GM18868 (cell line): Measurements from ENCODE around the gene RGS7.

ENCODE experiments used
- ATAC-seq: cut with Tn5 transposase; IDR thresholded peaks from one replicate; pipeline ENCODE4 v1.9.1; 2021; ENCODE audit warnings: mild to moderate bottlenecking, moderate library complexity; ENCODE audit not compliant: unreplicated experiment

The RGS7 gene

GRCh38 chr1:240869071-240869470 lies 487.9 kb downstream of the RGS7 start:
- no peak for ATAC-seq

DNA sequence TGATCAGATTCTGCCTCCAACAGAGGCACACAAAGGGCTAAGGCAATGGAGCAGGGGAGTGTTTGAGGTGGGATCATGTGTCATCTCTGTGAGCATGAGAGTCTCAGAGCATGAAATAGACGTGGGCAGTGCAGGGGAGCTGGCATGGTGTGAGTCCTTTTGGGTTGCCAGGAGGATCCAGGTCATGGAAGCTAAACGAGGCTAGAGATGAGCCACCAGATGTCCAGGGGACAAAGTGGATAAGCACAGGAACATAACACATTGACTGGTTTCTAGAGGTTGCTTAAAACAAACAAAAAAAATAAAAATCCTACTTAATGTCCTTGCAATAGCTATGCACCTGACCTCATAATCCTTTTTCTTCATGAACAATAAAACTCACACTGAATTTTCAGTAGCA lies 490.3 kb downstream of the RGS7 start:
- ATAC-seq: no peak

- ATAC-seq: no peak
These were observed 497.0 kb downstream of the RGS7 start for GRCh38 chr1:240860023-240860422.

DNA sequence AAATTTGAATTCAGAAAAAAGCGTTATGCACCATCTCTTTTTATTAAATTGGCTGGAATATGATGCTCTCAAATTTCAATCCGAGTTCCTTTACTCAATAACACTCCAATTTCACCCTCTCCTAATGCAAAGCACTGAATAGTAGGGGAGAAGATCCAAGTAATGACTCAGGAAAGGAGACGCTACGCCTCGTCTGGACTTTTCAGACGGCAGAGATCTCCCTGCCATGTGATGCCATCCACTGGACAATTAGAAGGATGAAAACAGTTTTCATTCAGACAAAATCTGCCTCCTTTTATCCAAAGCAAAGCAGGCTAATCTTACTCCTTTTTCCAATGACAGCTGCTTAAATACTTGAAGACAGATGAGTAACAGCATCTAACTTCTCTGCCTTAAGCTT lies 502.6 kb downstream of the RGS7 start:
- no peak for ATAC-seq

DNA sequence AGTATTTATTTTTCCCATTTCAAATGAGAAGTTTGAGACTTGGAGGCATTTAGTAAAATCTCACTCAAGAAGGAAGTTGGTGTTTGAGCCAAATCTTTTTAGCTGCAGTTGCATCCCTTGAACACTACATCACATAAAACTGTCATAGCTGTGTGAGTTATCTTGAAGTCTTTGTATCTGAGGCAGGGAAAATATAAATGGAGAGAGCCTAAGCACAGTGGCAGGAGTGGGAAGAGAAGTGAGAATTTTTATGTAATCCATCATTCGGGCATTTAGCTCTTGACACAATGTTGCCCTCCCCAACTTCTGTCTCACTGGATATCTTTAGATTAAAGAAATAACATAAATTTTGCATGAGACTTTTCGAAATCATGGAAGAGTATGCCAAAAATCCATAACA lies 509.7 kb downstream of the RGS7 start:
- ATAC-seq: no peak

DNA sequence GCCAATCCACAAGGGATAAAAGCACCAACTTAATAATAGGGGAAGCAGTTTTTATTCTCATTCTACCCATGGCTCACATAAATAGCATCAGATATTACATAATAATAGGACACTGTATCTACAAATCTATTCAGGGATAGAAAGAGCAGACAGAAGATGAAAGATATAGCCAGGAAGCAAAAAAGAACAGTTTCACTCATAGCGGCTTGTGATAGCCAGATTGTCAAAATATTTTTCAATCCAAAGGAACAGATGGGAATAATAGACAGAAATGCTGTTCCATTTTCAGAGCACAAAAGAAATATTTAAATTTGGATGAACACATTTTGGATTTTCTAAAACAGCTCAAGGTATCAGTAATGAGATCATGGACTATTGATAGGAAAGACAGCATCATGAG lies 512.5 kb downstream of the RGS7 start:
- ATAC-seq: no peak

DNA sequence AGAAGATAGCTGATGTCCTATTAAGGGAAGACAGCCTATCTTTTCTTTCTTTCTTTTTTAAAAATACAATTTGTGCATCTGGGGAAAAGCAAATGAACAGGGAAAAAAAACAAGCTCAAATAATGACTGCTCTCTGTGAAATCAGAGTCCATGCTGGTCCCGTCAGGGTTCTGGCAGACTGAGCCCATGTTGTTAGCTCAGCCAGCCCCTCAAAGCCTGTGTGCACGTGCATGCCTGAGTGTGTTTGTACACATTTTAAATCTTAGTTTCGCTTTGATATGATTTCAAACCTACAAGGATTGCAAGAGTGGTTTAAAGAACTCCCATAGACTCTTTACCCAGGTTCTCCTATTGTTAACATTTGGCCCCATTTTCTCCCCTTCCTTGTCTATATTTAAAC lies 513.2 kb downstream of the RGS7 start:
- ATAC-seq: no peak

DNA sequence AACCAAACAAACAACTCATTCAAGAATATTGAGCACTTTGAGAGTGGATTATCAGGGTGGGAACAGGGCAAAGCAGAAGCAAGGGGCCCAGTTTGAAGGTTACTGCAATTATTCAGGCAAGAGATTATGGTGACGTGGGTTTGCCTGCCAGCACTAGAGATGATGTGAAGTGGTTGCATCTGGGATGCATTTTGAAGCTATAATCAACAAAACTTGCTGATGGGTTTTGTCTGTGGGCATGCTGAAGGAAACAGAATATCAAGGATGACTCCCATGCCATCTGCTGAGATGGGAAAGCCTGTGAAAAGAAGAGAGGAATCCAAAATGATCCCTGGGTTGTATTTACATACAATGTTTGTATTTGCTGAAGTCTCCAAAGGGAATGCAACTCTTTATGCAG lies 520.7 kb downstream of the RGS7 start:
- ATAC-seq: no peak

- no peak for ATAC-seq
These were observed 521.7 kb downstream of the RGS7 start for GRCh38 chr1:240835291-240835690.

DNA sequence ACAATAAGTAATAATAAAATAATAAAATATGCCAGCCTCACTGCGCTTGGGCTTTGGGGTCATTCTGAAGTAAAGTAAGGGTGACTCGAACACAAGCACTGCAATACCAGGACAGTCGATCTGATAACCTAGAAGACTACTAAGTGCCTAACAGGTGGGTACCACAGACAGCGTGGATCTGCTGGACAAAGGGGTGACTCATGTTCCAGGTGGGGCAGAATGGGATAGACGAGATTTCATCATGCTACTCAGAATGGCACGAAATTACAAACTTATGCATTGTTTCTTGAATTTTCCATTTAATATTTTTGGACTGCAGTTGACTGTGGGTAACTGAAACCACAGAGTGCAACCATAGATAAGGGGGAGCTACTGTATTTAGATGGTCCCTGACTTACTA lies 523.9 kb downstream of the RGS7 start:
- ATAC-seq: no peak

GRCh38 chr1:240831922-240832321 lies 525.1 kb downstream of the RGS7 start:
- ATAC-seq: no peak

DNA sequence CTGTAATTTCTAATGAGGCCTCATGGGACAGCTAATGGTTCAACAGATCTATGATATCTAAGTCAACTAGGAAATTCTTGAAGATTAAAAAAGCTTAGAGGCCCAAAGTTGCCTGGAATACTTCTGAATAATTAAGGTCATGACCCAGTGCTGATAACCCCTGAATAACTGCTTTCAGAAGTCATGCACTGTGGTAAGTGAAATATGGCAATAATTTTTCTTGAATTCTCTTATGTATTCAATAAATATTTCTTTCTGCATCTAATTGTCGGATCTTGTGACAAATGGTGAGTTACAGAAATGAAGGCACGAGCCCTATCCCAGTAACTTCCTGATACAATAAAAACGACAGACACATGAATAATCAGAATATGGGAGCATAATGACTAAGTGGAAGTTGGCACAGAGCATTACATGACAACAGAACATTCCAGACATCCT lies 525.8 kb downstream of the RGS7 start:
- no peak for ATAC-seq

DNA sequence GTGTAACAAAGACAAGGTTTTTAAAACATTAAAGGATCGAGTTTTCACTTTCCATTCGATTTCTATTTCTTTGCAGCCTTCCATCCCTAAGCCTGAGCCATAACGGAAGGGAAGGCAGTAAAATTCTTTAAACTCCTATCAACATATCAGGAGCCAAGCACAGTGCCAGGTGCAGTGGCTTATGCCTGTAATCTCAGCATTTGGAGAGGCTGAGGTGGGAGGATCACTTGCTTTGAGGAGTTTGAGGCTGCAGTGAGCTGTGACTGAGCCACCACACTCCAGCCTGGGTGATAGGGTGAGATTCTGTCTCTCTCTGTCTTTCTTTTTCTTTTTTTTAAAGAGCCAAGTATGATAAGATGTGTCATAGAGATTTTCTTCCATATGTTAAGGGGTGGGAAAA lies 527.5 kb downstream of the RGS7 start:
- no peak for ATAC-seq

DNA sequence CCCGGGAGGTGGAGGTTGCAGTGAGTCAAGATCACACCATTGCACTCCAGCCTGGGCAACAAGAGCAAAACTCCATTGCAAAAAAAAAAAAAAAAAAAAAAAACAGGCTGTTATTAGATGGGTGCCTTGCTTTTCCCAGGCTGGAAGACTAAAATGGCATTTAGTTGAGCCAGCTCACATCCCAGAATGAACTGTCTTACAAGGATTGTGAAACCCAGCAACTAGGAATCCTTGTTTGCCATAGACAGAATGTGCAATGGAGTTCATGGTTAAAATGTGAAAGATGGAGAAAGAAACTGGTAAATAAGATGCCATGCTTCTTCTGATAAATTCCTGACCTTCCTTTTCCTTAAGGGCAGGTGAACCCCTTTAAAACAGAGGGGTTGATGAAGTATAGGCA lies 529.2 kb downstream of the RGS7 start:
- no peak for ATAC-seq

DNA sequence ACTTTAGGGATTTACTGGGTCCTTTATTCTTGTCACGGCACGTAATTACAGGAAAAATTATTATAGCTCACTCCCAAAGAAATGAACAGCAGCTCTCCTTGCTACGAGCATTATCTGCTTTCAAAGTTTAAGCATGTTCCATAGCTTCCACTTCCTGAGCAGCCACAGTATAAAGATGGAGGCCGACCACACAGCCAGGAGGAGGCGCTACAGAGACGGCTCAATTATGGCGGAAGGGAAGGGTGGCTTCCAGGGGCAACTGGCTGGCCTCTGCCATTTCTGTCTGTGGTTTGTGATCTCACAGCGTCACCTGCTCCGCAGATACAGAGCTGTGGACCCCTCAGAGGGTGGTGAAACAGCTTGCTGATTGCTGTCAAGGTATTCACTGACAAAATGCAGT lies 532.8 kb downstream of the RGS7 start:
- no peak for ATAC-seq

- ATAC-seq: no peak
These were observed 533.6 kb downstream of the RGS7 start for GRCh38 chr1:240823357-240823756.

- no peak for ATAC-seq
These were observed 535.1 kb downstream of the RGS7 start for GRCh38 chr1:240821925-240822324.

- ATAC-seq: peak; percentile 58
These were observed 536.2 kb downstream of the RGS7 start for GRCh38 chr1:240820816-240821215.

- ATAC-seq: no peak
These were observed 540.5 kb downstream of the RGS7 start for GRCh38 chr1:240816472-240816871.

DNA sequence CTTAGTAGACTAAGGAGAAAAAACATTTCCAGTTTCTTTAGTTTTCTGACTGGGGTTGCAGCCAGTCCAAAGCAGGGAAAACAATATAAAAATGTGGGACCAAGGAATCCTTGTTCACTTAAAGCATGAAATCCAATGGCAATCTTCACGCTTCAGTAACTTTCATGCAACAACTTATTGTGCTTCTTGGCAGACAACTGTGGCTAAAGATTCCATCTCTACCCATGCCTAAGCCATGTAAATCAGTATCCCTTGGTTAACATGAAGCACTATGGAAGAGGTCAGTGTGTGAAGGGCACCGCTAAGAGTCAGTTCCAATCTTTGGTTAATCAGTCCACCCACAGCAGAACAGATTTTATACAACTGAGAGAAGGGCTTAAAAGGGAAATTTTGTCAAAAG lies 543.3 kb downstream of the RGS7 start:
- ATAC-seq: no peak

DNA sequence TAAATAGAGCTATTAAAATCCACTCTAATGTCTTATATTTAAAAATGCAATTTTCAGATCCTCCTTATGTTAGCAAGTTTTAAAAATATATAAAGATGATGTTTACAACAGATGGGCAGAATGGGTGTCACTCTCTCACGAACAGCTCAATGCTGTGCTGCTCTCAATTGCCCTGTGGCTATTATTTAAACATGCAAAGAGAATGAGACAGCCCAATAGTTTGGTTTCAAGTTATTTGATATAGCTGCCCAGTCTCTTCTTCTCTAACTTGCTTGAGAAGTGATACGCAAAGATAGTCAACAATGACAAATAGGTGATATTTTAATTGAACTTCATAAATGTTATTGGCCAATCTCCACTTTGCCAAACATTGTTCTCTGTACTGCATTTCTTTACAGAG lies 545.7 kb downstream of the RGS7 start:
- no peak for ATAC-seq

GRCh38 chr1:240808381-240808780 lies 548.6 kb downstream of the RGS7 start:
- ATAC-seq: no peak

GRCh38 chr1:240806200-240806745 lies 550.7 kb downstream of the RGS7 start:
- no peak for ATAC-seq

- ATAC-seq: no peak
These were observed 552.5 kb downstream of the RGS7 start for GRCh38 chr1:240804475-240804874.
